Left ventricle myocardium inferior (tissue), 1 donor: ENCODE data around the gene DSTN. TPM values are rescaled to one million over a fixed set of nuclear protein-coding genes. Genes with fewer than 3 reads are reported as not detected.

Experiments used
- DNase-seq: peaks from one replicate; pipeline ENCODE4 v3.0.0-alpha.2; 2020
- H3K27ac ChIP-seq: fragments of 200-600 bp; replicated peaks from 2 replicates; pipeline ENCODE4 v1.8.0; 2021
- H3K27me3 ChIP-seq: fragments of 200-600 bp; 2 replicates; pipeline ENCODE4 v1.8.0; 2021; ENCODE audit warnings: low read depth
- H3K36me3 ChIP-seq: fragments of 200-600 bp; 2 replicates; pipeline ENCODE4 v1.8.0; 2021
- H3K4me1 ChIP-seq: fragments of 200-600 bp; 2 replicates; pipeline ENCODE4 v1.8.0; 2021
- H3K4me3 ChIP-seq: fragments of 200-600 bp; 2 replicates; pipeline ENCODE4 v1.8.0; 2021; ENCODE audit warnings: mild to moderate bottlenecking, moderate library complexity
- H3K9me3 ChIP-seq: fragments of 200-600 bp; replicated peaks from 2 replicates; pipeline ENCODE4 v1.8.0; 2021
- CTCF ChIP-seq: fragments of 200-600 bp; IDR thresholded peaks from 2 replicates; pipeline ENCODE4 v1.8.0; 2021; ENCODE audit warnings: antibody characterized with exemption, mild to moderate bottlenecking, borderline replicate concordance
- intact Hi-C: fragments of 100-400 bp; cut with micrococcal nuclease; formaldehyde crosslinking; loops from one replicate; pipeline ENCODE4 v1.11.0; 2022
- total RNA-seq: library from RNA; stranded (reverse); fragmentation: NEBNext Ultra II Directional; extraction: Animal tissue kit (Norgen Biotek cat#: 25700); gene quantifications from one replicate; pipeline ENCODE4 v1.2.1, GENCODE V29; 2021
- donor health status: DM: no; HTN: yes; CAD: no; lungs with severe emphysema.

DSTN gene
- total RNA-seq, 1 donor from 2014 or later: 635 TPM

GRCh38 chr20:17653835-17654648, 84.2 kb downstream of the DSTN start:
- H3K27me3 ChIP-seq: no peaks in the 10 kb centered on the region
- no peaks in the 10 kb centered on the region for H3K9me3 ChIP-seq
- H3K27ac ChIP-seq: no peak overlapping the region
- H3K4me1 ChIP-seq: peaks cover 65% of the 10 kb centered on the region
- H3K4me3 ChIP-seq: no peak overlapping the region
- no peak for TF ChIP-seq CTCF
- intact Hi-C loops: no loop called here
- peaks cover 15% of the 10 kb centered on the region for H3K36me3 ChIP-seq
- DNase-seq: no peak

GRCh38 chr20:17654649-17655285, 84.9 kb downstream of the DSTN start:
- no peak for DNase-seq
- H3K4me1 ChIP-seq: peaks cover 58% of the 10 kb centered on the region
- intact Hi-C loops: no loop called here
- peak; percentile 68 for TF ChIP-seq CTCF
- no peaks in the 10 kb centered on the region for H3K27me3 ChIP-seq
- H3K27ac ChIP-seq: no peak overlapping the region
- peaks cover 18% of the 10 kb centered on the region for H3K36me3 ChIP-seq
- H3K9me3 ChIP-seq: no peaks in the 10 kb centered on the region
- no peak overlapping the region for H3K4me3 ChIP-seq

DNA sequence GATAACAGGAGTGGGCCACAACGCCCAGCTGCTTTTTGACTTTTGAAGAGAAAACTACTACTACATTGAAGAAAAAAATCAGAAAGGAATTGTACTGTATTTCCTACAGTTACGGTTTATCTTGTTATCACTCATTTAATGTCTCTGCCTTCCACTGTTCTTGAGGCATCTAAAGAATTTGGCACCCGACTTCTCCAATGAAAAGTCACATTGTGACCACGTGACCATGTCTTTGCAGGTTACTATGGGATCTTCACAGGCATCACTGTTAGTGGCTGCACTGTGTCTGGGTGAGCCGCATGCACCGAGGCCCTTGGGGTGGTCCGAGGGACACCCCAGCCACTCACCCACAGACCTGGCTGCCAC, 85.4 kb downstream of the DSTN start:
- H3K36me3 ChIP-seq: peaks cover 23% of the 10 kb centered on the region
- H3K4me1 ChIP-seq: peaks cover 58% of the 10 kb centered on the region
- no peak overlapping the region for H3K27ac ChIP-seq
- TF ChIP-seq CTCF: peak; percentile 16
- H3K4me3 ChIP-seq: no peak overlapping the region
- no peaks in the 10 kb centered on the region for H3K27me3 ChIP-seq
- no peak for DNase-seq
- intact Hi-C loops: no loop called here
- H3K9me3 ChIP-seq: no peaks in the 10 kb centered on the region

DNA sequence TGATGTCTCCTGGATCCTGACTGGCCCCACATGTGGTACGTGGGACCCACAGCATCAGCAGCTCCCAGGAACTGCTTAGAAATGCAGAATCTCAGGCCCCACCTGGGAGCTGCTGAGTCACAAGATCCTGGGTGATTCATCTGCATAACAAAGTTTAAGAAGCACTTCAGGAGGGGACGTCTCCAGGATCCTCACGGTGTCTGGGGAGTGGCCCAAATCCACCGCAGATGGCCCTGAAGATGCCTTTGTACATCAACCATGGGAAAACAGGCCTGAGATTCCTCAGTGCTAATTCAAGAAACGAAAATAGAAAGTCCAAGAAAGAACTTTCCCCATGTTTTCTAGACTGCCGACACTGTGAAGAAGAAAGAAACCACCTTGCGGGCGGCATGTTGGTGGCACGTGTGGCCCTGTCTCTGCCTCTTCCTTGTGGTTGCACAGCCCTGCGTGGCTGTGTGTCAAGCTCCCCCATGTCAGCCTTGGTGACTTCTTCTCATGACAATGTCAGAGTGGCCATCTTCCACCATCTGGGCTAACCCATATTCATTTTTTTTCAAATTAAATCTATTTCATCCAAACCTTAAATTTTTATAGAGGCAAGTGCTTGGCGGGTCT, 86.1 kb downstream of the DSTN start:
- Histone ChIP-seq H3K27me3 (no peaks in the 10 kb centered on the region), H3K36me3 (peaks cover 24% of the 10 kb centered on the region), H3K4me1 (peaks cover 58% of the 10 kb centered on the region), H3K27ac (no peak overlapping the region), H3K4me3 (no peak overlapping the region), H3K9me3 (no peaks in the 10 kb centered on the region)
- intact Hi-C loops: no loop called here
- no peak for DNase-seq
- TF ChIP-seq CTCF: no peak

GRCh38 chr20:17657079-17657825, 87.4 kb downstream of the DSTN start:
- no peaks in the 10 kb centered on the region for H3K9me3 ChIP-seq
- intact Hi-C loops: no loop called here
- peaks cover 58% of the 10 kb centered on the region for H3K4me1 ChIP-seq
- H3K27ac ChIP-seq: no peak overlapping the region
- TF ChIP-seq CTCF: no peak
- no peaks in the 10 kb centered on the region for H3K27me3 ChIP-seq
- H3K4me3 ChIP-seq: no peak overlapping the region
- DNase-seq: no peak
- peaks cover 24% of the 10 kb centered on the region for H3K36me3 ChIP-seq
